ENCODE data around the gene STAT5A. TPM values are rescaled to one million over a fixed set of nuclear protein-coding genes. Genes with fewer than 3 reads are reported as not detected.

The STAT5A gene
- total and polyA plus RNA-seq, 7 donors = 8.1 to 31.5 (median 17.3) TPM

DNA sequence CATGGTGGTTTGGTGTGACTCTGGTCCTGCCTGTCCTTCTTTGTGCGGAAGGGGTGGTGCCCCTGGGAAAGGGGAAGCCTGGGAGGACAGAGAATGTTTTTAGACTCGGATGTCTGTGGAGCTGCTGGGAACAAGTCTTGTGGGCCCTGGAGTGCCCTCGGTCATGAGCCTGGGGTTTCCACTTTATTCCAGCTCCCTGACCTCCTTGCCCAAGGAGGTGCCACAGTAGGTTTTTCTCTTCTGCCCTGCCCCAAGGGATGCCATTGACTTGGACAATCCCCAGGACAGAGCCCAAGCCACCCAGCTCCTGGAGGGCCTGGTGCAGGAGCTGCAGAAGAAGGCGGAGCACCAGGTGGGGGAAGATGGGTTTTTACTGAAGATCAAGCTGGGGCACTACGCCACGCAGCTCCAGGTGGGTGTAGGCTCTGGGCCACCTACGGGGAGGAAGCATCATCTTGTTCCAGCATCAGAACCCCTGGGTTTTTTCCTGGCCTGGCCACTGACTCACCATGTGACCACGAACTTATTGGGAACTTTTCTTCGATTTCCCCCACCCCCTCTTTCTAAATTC lies 1.4 kb downstream of the STAT5A start:
- DNase-seq = no peak
- Histone ChIP-seq H3K9me3 (no peaks in the 10 kb centered on the region), H3K36me3 (ENCODE audit: insufficient read depth in 1 of 2, low read depth in 1 of 2) (peaks cover 0 to 35% of the 10 kb centered on the region in 2 donors), H3K27me3 (ENCODE audit: insufficient read depth in 3 of 3, low read length in 2 of 3) (no peaks in the 10 kb centered on the region), H3K27ac (peak overlapping the region; percentile 87), H3K4me3 (peak overlapping the region; percentile 75), H3K4me1 (peaks cover 13% of the 10 kb centered on the region)
- TF ChIP-seq, protein P1, sequence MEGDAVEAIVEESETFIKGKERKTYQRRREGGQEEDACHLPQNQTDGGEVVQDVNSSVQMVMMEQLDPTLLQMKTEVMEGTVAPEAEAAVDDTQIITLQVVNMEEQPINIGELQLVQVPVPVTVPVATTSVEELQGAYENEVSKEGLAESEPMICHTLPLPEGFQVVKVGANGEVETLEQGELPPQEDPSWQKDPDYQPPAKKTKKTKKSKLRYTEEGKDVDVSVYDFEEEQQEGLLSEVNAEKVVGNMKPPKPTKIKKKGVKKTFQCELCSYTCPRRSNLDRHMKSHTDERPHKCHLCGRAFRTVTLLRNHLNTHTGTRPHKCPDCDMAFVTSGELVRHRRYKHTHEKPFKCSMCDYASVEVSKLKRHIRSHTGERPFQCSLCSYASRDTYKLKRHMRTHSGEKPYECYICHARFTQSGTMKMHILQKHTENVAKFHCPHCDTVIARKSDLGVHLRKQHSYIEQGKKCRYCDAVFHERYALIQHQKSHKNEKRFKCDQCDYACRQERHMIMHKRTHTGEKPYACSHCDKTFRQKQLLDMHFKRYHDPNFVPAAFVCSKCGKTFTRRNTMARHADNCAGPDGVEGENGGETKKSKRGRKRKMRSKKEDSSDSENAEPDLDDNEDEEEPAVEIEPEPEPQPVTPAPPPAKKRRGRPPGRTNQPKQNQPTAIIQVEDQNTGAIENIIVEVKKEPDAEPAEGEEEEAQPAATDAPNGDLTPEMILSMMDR (IDR thresholded peaks at IDR 0.05) = no peak
- intact Hi-C loops (cut with DNase I) = no loop called here
- 76 to 81% (median 79%) methylated on average over 9 of the region's 9 CpGs for WGBS, 3 donors
- ATAC-seq = no peak

DNA sequence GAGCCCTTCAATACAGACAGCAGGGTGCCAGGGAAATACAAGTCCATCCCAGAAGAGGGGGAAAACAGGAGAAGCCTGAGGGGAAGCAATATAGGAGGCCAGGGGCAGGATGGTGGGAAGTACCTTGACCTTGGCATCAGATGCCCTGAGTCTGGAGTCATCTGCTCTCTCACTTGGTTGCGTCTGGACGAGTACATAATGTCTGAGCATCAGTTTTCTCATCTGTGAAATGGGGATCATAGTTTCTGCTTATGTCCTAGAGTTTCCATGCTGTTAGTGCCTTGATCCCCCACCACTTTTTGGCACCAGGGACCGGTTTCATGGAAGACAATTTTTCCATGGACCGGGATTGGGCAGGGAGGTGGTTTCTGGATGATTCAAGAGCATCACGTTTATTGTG lies 2.3 kb downstream of the STAT5A start:
- TF ChIP-seq, protein P1 (IDR thresholded peaks at IDR 0.05) = no peak
- H3K4me3 ChIP-seq = no peak overlapping the region
- intact Hi-C loops (cut with DNase I) = no loop called here
- H3K9me3 ChIP-seq = no peaks in the 10 kb centered on the region
- no peaks in the 10 kb centered on the region for H3K27me3 ChIP-seq (ENCODE audit: insufficient read depth in 3 of 3, low read length in 2 of 3)
- peak in 1 of 2 donors; percentile 9 for DNase-seq
- peaks cover 13% of the 10 kb centered on the region for H3K4me1 ChIP-seq
- no peak overlapping the region for H3K27ac ChIP-seq
- ATAC-seq = no peak
- 66 to 85% (median 72%) methylated on average over 5 of the region's 5 CpGs for WGBS, 3 donors
- H3K36me3 ChIP-seq (ENCODE audit: insufficient read depth in 1 of 2, low read depth in 1 of 2) = peaks cover 0 to 44% of the 10 kb centered on the region in 2 donors

DNA sequence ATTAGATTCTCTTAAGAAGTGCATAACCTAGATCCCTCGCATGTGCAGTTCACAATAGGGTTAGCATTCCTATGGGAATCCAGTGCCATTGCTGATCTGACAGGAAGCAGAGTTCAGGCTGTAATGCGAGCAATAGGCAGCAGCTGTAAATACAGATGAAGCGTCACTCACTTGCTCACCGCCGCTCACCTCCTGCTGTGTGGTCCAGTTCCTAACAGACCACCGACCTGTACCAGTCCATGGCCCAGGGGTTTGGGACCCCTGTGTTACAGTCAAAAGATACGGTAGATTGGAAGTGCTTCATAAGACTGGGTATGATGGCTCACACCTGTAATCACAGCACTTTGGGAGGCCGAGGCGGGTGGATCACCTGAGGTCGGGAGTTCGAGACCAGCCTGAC lies 2.8 kb downstream of the STAT5A start:
- H3K36me3 ChIP-seq (ENCODE audit: insufficient read depth in 1 of 2, low read depth in 1 of 2) = peaks cover 0 to 49% of the 10 kb centered on the region in 2 donors
- H3K4me1 ChIP-seq = peaks cover 13% of the 10 kb centered on the region

DNA sequence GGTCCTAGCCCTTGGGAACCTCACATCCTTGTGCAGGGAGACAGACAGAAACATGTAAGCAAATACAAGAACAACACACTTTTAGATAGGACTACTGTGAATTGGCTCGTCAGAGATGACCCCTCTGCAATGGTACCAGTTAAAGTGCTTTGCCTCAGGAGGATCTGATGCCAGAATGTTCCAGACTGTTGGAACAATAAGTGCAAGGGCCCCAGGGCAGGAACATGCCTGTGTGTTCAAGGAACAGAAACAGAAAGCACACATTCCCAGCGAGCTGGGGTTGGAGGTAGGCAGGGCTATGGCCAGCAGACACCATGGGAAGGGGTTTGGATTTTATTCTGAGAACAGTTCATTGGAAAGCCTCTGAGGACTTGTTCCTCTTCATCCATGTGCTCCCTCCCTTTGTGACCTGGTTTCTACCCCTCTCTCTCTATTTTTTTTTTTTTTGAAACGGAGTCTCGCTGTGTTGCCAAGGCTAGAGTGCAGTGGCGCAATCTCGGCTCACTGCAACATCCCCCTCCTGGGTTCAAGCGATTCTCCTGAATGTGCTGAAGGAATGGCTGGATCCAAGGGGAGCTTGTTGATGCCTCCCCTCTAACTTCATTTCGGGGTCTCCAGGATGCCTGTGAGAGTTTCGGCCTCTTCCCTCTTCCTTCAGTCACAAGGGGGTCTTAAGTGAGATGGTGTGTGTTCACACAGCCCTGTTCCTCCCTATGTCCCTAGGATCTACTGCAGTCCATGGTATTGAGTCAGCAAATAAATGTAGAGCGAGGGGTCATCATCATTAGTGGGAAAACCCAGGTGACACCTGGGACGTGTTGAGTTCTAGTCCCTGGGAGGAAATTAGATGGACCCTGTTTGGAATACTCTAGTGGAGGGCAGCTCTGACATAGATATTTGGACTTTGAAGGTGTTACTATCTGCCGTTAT lies 6.4 kb downstream of the STAT5A start:
- no peak overlapping the region for H3K27ac ChIP-seq
- ATAC-seq = no peak
- no peaks in the 10 kb centered on the region for H3K9me3 ChIP-seq
- DNase-seq = peak in 1 of 2 donors; percentile 19
- H3K4me3 ChIP-seq = no peak overlapping the region
- WGBS, 3 donors = 84 to 90% (median 86%) methylated on average over 12 of the region's 12 CpGs
- TF ChIP-seq, protein P1 (IDR thresholded peaks at IDR 0.05) = no peak
- intact Hi-C loops (cut with DNase I) = no loop called here
- H3K36me3 ChIP-seq (ENCODE audit: insufficient read depth in 1 of 2, low read depth in 1 of 2) = peaks cover 0 to 67% of the 10 kb centered on the region in 2 donors
- H3K27me3 ChIP-seq (ENCODE audit: insufficient read depth in 3 of 3, low read length in 2 of 3) = no peaks in the 10 kb centered on the region
- no peaks in the 10 kb centered on the region for H3K4me1 ChIP-seq

More for the DNA sequence above, 2.8 kb downstream of the STAT5A start:
- Histone ChIP-seq H3K9me3 (no peaks in the 10 kb centered on the region), H3K4me3 (no peak overlapping the region), H3K27me3 (ENCODE audit: insufficient read depth in 3 of 3, low read length in 2 of 3) (no peaks in the 10 kb centered on the region), H3K27ac (no peak overlapping the region)
- TF ChIP-seq, protein P1 (IDR thresholded peaks at IDR 0.05) = no peak
- DNase-seq = peak in 1 of 2 donors; percentile 25
- intact Hi-C loops (cut with DNase I) = no loop called here
- WGBS, 3 donors = 77 to 85% (median 83%) methylated on average over 9 to 11 of the region's 11 CpGs
- ATAC-seq = no peak
